NK-92 (cell line): ENCODE measurements around the gene THOC7.

ENCODE experiments used
- DNase-seq: peaks from one replicate; lab custom pipeline; 2025; ENCODE audit not compliant: unreplicated experiment; lab: John Stamatoyannopoulos, UW

The THOC7 gene

GRCh38 chr3:63847718-63848450 is 15.7 kb downstream of the THOC7 start:
- DNase-seq = no peak

- no peak for DNase-seq
Measured at GRCh38 chr3:63845215-63845614, 18.4 kb downstream of the THOC7 start.

- DNase-seq = no peak
Measured at GRCh38 chr3:63842127-63842526, 21.5 kb downstream of the THOC7 start.

- no peak for DNase-seq
Measured at GRCh38 chr3:63841704-63842103, 21.9 kb downstream of the THOC7 start.

- no peak for DNase-seq
Measured at GRCh38 chr3:63832395-63832794, 31.2 kb downstream of the THOC7 start.

GRCh38 chr3:63830526-63830925 is 33.1 kb downstream of the THOC7 start:
- DNase-seq = no peak

- no peak for DNase-seq
Measured at GRCh38 chr3:63824309-63824708, 39.3 kb downstream of the THOC7 start.

- no peak for DNase-seq
Measured at GRCh38 chr3:63819151-63819398, 44.5 kb downstream of the THOC7 start, which contains the start of gene C3orf49. Gene C3orf49 (plus strand): TSS chr3:63819299. CDS start chr3:63819472, 173 bp downstream.

GRCh38 chr3:63818282-63819150 is 45.1 kb downstream of the THOC7 start:
- no peak for DNase-seq

GRCh38 chr3:63817225-63817624 is 46.4 kb downstream of the THOC7 start:
- no peak for DNase-seq

- DNase-seq = no peak
Measured at GRCh38 chr3:63814237-63814636, 49.4 kb downstream of the THOC7 start.

- DNase-seq = no peak
Measured at GRCh38 chr3:63809607-63810006, 54.0 kb downstream of the THOC7 start.

- no peak for DNase-seq
Measured at GRCh38 chr3:63808633-63809032, 55.0 kb downstream of the THOC7 start.

GRCh38 chr3:63807961-63808565 is 55.5 kb downstream of the THOC7 start:
- no peak for DNase-seq

GRCh38 chr3:63803911-63804310 is 59.7 kb downstream of the THOC7 start:
- DNase-seq = no peak

- no peak for DNase-seq
Measured at GRCh38 chr3:63800097-63800496, 63.5 kb downstream of the THOC7 start.

- DNase-seq = no peak
Measured at GRCh38 chr3:63798949-63799348, 64.7 kb downstream of the THOC7 start.

GRCh38 chr3:63798544-63798943 is 65.1 kb downstream of the THOC7 start:
- DNase-seq = no peak

GRCh38 chr3:63795438-63795837 is 68.2 kb downstream of the THOC7 start:
- no peak for DNase-seq

- DNase-seq = no peak
Measured at GRCh38 chr3:63791974-63792373, 71.6 kb downstream of the THOC7 start.
